CMK (cell line): ENCODE measurements around the gene ADAMTS15.

Experiments used
- DNase-seq: peaks from one replicate; pipeline ENCODE4 v3.0.0-alpha.2; 2010; ENCODE audit warnings: low read depth

ADAMTS15 gene

GRCh38 chr11:130478881-130479280 lies 30.4 kb downstream of the ADAMTS15 start:
- DNase-seq = no peak

GRCh38 chr11:130480186-130480585 lies 31.7 kb downstream of the ADAMTS15 start:
- no peak for DNase-seq

- DNase-seq = no peak
Measured at GRCh38 chr11:130480711-130481140, 32.3 kb downstream of the ADAMTS15 start.

- no peak for DNase-seq
Measured at GRCh38 chr11:130483124-130483523, 34.7 kb downstream of the ADAMTS15 start.

- no peak for DNase-seq
Measured at GRCh38 chr11:130485983-130486382, 37.5 kb downstream of the ADAMTS15 start.

- DNase-seq = no peak
Measured at GRCh38 chr11:130486391-130486836, 38.0 kb downstream of the ADAMTS15 start.

GRCh38 chr11:130486987-130487923 lies 38.8 kb downstream of the ADAMTS15 start:
- no peak for DNase-seq

GRCh38 chr11:130487924-130488815 lies 39.7 kb downstream of the ADAMTS15 start:
- no peak for DNase-seq

- DNase-seq = no peak
Measured at GRCh38 chr11:130488848-130489584, 40.6 kb downstream of the ADAMTS15 start.

GRCh38 chr11:130489716-130490115 lies 41.3 kb downstream of the ADAMTS15 start:
- no peak for DNase-seq

- DNase-seq = no peak
Measured at GRCh38 chr11:130490682-130491449, 42.4 kb downstream of the ADAMTS15 start.

GRCh38 chr11:130498181-130498580 lies 49.7 kb downstream of the ADAMTS15 start:
- DNase-seq = no peak

- DNase-seq = no peak
Measured at GRCh38 chr11:130499828-130500227, 51.4 kb downstream of the ADAMTS15 start.

GRCh38 chr11:130504317-130504716 lies 55.9 kb downstream of the ADAMTS15 start:
- no peak for DNase-seq

- no peak for DNase-seq
Measured at GRCh38 chr11:130508913-130509312, 60.5 kb downstream of the ADAMTS15 start.

- no peak for DNase-seq
Measured at GRCh38 chr11:130509942-130510341, 61.5 kb downstream of the ADAMTS15 start.

- no peak for DNase-seq
Measured at GRCh38 chr11:130510407-130511006, 62.1 kb downstream of the ADAMTS15 start.

- DNase-seq = no peak
Measured at GRCh38 chr11:130511765-130512164, 63.3 kb downstream of the ADAMTS15 start.

- no peak for DNase-seq
Measured at GRCh38 chr11:130512662-130513061, 64.2 kb downstream of the ADAMTS15 start.

- no peak for DNase-seq
Measured at GRCh38 chr11:130513132-130513531, 64.7 kb downstream of the ADAMTS15 start.

GRCh38 chr11:130514316-130514715 lies 65.9 kb downstream of the ADAMTS15 start:
- no peak for DNase-seq
